Endothelial cell of umbilical vein (primary cell): ENCODE results near the gene CYP39A1. TPM values are rescaled to one million over a fixed set of nuclear protein-coding genes. Genes with fewer than 3 reads are reported as not detected.

Experiments
- BruUV-seq: library from RNA; stranded (reverse); fragments of 400-500 nt; replicated peaks from 2 replicates; lab custom pipeline; 2021; lab: Mats Ljungman, UMichigan
- CTCF ChIA-PET: fragments of 300-600, 350-600 bp; sonication (Branson Sonifier 250); formaldehyde crosslinking; loops from one replicate; lab custom pipeline; 2021; ENCODE audit warnings: antibody characterized with exemption, inconsistent platforms; lab: Charles Lee
- POLR2A ChIA-PET: fragments of 300-600, 350-600 bp; sonication (Branson Sonifier 250); formaldehyde crosslinking; loops from one replicate; lab custom pipeline; 2021; ENCODE audit warnings: antibody characterized with exemption, inconsistent platforms; lab: Charles Lee
- DNase-seq: peaks from one replicate; pipeline ENCODE4 v3.0.0-alpha.2; 2011; ENCODE audit warnings: low read depth, low spot score
- FAIRE-seq: peaks from 2 replicates; lab custom pipeline; 2011; peaks lifted over from hg19 to GRCh38; lab: Jason Lieb, UNC
- H2AFZ ChIP-seq: 2 replicates; pipeline ENCODE4 v1.6.0; 2012; ENCODE audit warnings: low read depth, low read length, control low read depth, inconsistent platforms
- H3K27ac ChIP-seq: 2 replicates; pipeline ENCODE4 v1.5.1; 2011; ENCODE audit warnings: low read depth, mild to moderate bottlenecking, control low read depth, low read length, moderate library complexity; ENCODE audit not compliant: insufficient read depth
- H3K27me3 ChIP-seq, 2 experiments: 2 replicates each; pipeline versions ENCODE4 v1.6.0 to v1.6.1; 2011; ENCODE audit warnings: low read length in 2 of 2, mixed read lengths in 1 of 2; ENCODE audit not compliant: control insufficient read depth in 2 of 2, insufficient read depth in 2 of 2
- H3K36me3 ChIP-seq, 2 experiments: 2 replicates in 1 of 2; 3 replicates in 1 of 2; pipeline ENCODE4 v1.5.1; 2011; ENCODE audit warnings: low read length in 2 of 2, mild to moderate bottlenecking in 1 of 2, moderate library complexity in 1 of 2; ENCODE audit not compliant: control insufficient read depth in 2 of 2, insufficient read depth in 2 of 2; ENCODE audit errors: extremely low read depth in 1 of 2
- H3K4me1 ChIP-seq: 3 replicates; pipeline ENCODE4 v1.5.1; 2011; ENCODE audit warnings: mild to moderate bottlenecking, low read length; ENCODE audit not compliant: control insufficient read depth, insufficient read depth; ENCODE audit errors: extremely low read depth
- H3K4me2 ChIP-seq: 2 replicates; pipeline ENCODE4 v1.6.1; 2011; ENCODE audit warnings: low read length, control low read depth, mixed read lengths; ENCODE audit not compliant: insufficient read depth
- H3K4me3 ChIP-seq, 3 experiments: fragments of 200-600 bp in 1 of 3; sonication (generic), shearing (Covaris generic) in 1 of 3; replicated peaks in 1 of 3; 2 replicates each; pipeline ENCODE4 v1.5.1; 2011 to 2016; ENCODE audit warnings: control low read depth in 3 of 3, low read length in 3 of 3, mild to moderate bottlenecking in 2 of 3, inconsistent platforms in 1 of 3, low read depth in 1 of 3, moderate library complexity in 1 of 3; ENCODE audit not compliant: insufficient read depth in 1 of 3
- H3K79me2 ChIP-seq: 2 replicates; pipeline ENCODE4 v1.6.0; 2012; ENCODE audit warnings: low read length, inconsistent platforms; ENCODE audit not compliant: control insufficient read depth, insufficient read depth
- H3K9ac ChIP-seq: replicated peaks from 2 replicates; pipeline ENCODE3; 2011; ENCODE audit warnings: low read length, control low read depth; ENCODE audit not compliant: insufficient read depth; ENCODE audit errors: extremely low read depth
- H3K9me1 ChIP-seq: replicated peaks from 3 replicates; pipeline ENCODE4 v1.6.0; 2011; ENCODE audit warnings: mild to moderate bottlenecking, low read length; ENCODE audit not compliant: control insufficient read depth, insufficient read depth; ENCODE audit errors: extremely low read depth
- H3K9me3 ChIP-seq: replicated peaks from 2 replicates; pipeline ENCODE4 v1.5.1; 2012; ENCODE audit warnings: low read length, inconsistent platforms; ENCODE audit not compliant: control insufficient read depth, insufficient read depth
- H4K20me1 ChIP-seq: replicated peaks from 2 replicates; pipeline ENCODE3; 2011; ENCODE audit warnings: mild to moderate bottlenecking, low read length; ENCODE audit not compliant: control insufficient read depth, insufficient read depth; ENCODE audit errors: extremely low read depth
- EZH2 ChIP-seq: IDR thresholded peaks from 2 replicates; pipeline ENCODE4 v1.6.1; 2012; ENCODE audit warnings: borderline replicate concordance, low read depth, mild to moderate bottlenecking, moderate library complexity, low read length, inconsistent platforms; ENCODE audit not compliant: severe bottlenecking
- MYC ChIP-seq: IDR thresholded peaks from one replicate; pipeline ENCODE4 v1.6.1; 2011; ENCODE audit warnings: mild to moderate bottlenecking, low read depth, low read length
- POLR2A ChIP-seq: IDR thresholded peaks from 2 replicates; pipeline ENCODE4 v1.6.1; 2012; ENCODE audit warnings: low read depth, mild to moderate bottlenecking, control low read depth, low read length
- POLR2AphosphoS5 ChIP-seq: IDR thresholded peaks from 2 replicates; pipeline ENCODE4 v1.6.1; 2012; ENCODE audit warnings: low read depth, mild to moderate bottlenecking, control low read depth, low read length, moderate library complexity; ENCODE audit not compliant: insufficient read depth
- dilution Hi-C: fragments of 300-500 bp; cut with MboI; formaldehyde crosslinking; loops from one replicate; pipeline ENCODE4 v1.15.0; 2019; ENCODE audit warnings: low sequenced_read_pairs; ENCODE audit not compliant: extremely low pct_ligation_motif_present
- intact Hi-C: fragments of 100-400 bp; cut with micrococcal nuclease; formaldehyde crosslinking; loops from one replicate; pipeline ENCODE4 v1.10.0; 2022
- polyA plus RNA-seq, 4 experiments: library from polyadenylated mRNA; depleted of rRNA in 3 of 4; stranded (reverse) in 3 of 4; unstranded in 1 of 4; fragments of >200 nt; gene quantifications; 2 replicates each; pipeline versions ENCODE4 v1.2.1 to v1.2.3, GENCODE V29; 2011 to 2012; ENCODE audit warnings: missing spikeins in 1 of 4
- total RNA-seq: library from RNA; stranded (reverse); gene quantifications from 2 replicates; pipeline ENCODE4 v1.2.3, GENCODE V29; 2021
- TF ChIP-seq, protein P1 (sequence below), 2 donors: IDR thresholded peaks; 1 replicate in 1 of 2; 2 replicates in 1 of 2; pipeline ENCODE4 v1.5.1; 2011; ENCODE audit warnings: low read length in 2 of 2, mild to moderate bottlenecking in 2 of 2, moderate library complexity in 2 of 2, control low read depth in 1 of 2, inconsistent platforms in 1 of 2, low read depth in 1 of 2; ENCODE audit not compliant: insufficient read depth in 1 of 2; ENCODE audit errors: extremely low read depth in 1 of 2
- TF ChIP-seq, protein P2 (sequence below): IDR thresholded peaks from 2 replicates; pipeline ENCODE4 v1.6.1; 2011; ENCODE audit not compliant: insufficient read depth, insufficient read length

Gene CYP39A1
- total and polyA plus RNA-seq, 2 donors (not counting 3 experiments of a cell fraction or from before 2014, with no cell fraction given): not detected

GRCh38 chr6:46688966-46689335, 36.3 kb upstream of the CYP39A1 start:
- H3K4me3 ChIP-seq: no peak overlapping the region
- no peak for DNase-seq
- H4K20me1 ChIP-seq: no peaks in the 10 kb centered on the region
- no peak for FAIRE-seq
- no peaks in the 10 kb centered on the region for H3K79me2 ChIP-seq
- H3K9me3 ChIP-seq: no peaks in the 10 kb centered on the region
- H3K4me2 ChIP-seq: no peak overlapping the region
- dilution Hi-C loops (no loop called here), intact Hi-C loops (no loop called here)
- no peaks in the 10 kb centered on the region for H3K9me1 ChIP-seq
- peaks cover 0 to 3% of the 10 kb centered on the region in 2 experiments for H3K27me3 ChIP-seq
- H3K4me1 ChIP-seq: no peaks in the 10 kb centered on the region
- POLR2A ChIA-PET: no interaction called here
- BruUV-seq: no TSS peak
- H3K36me3 ChIP-seq: no peaks in the 10 kb centered on the region
- H3K9ac ChIP-seq: no peak overlapping the region
- CTCF ChIA-PET: no interaction called here
- no peak for TF ChIP-seq POLR2A
- TF ChIP-seq, protein P1, sequence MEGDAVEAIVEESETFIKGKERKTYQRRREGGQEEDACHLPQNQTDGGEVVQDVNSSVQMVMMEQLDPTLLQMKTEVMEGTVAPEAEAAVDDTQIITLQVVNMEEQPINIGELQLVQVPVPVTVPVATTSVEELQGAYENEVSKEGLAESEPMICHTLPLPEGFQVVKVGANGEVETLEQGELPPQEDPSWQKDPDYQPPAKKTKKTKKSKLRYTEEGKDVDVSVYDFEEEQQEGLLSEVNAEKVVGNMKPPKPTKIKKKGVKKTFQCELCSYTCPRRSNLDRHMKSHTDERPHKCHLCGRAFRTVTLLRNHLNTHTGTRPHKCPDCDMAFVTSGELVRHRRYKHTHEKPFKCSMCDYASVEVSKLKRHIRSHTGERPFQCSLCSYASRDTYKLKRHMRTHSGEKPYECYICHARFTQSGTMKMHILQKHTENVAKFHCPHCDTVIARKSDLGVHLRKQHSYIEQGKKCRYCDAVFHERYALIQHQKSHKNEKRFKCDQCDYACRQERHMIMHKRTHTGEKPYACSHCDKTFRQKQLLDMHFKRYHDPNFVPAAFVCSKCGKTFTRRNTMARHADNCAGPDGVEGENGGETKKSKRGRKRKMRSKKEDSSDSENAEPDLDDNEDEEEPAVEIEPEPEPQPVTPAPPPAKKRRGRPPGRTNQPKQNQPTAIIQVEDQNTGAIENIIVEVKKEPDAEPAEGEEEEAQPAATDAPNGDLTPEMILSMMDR (IDR thresholded peaks at IDR 0.05; ENCODE audit: extremely low read depth in 1 of 2, insufficient read depth in 1 of 2, low read depth in 1 of 2, low read length in 2 of 2): no peak
- no peak for TF ChIP-seq MYC
- no peak for TF ChIP-seq POLR2AphosphoS5
- TF ChIP-seq EZH2: no peak
- TF ChIP-seq, protein P2, sequence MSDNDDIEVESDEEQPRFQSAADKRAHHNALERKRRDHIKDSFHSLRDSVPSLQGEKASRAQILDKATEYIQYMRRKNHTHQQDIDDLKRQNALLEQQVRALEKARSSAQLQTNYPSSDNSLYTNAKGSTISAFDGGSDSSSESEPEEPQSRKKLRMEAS: no peak
- no peak overlapping the region for H3K27ac ChIP-seq
- no peak overlapping the region for H2AFZ ChIP-seq
